OCI-LY1 (cell line): ENCODE data around the gene GCN1.

Experiments used
- CTCF ChIP-seq: fragments of 200-600 bp; sonication (generic), shearing (Covaris generic); IDR thresholded peaks from 2 replicates; pipeline ENCODE4 v1.5.1; 2017; ENCODE audit warnings: mild to moderate bottlenecking, antibody characterized with exemption, low read length, moderate library complexity, mixed read lengths
- EZH2 ChIP-seq: fragments of 200-600 bp; sonication (generic), shearing (Covaris generic); IDR thresholded peaks from 2 replicates; pipeline ENCODE4 v1.8.0; 2017; ENCODE audit warnings: borderline replicate concordance, mixed run types, mild to moderate bottlenecking, antibody characterized with exemption, low read length, moderate library complexity, mixed read lengths

GRCh38 chr12:120126635-120127005 lies 67.9 kb downstream of the GCN1 start:
- no peak for TF ChIP-seq CTCF
- TF ChIP-seq EZH2: no peak
